Activated T-cell treated with anti-CD3 and anti-CD28 coated beads, Interleukin-2, amount 50 U/mL, for 1 hour (primary cell): ENCODE measurements around the gene ZMAT5.

Source experiments
- DNase-seq: peaks from one replicate; pipeline ENCODE4 v3.0.0-alpha.2; 2020

The ZMAT5 gene

GRCh38 chr22:29751669-29752068 lies 15.1 kb downstream of the ZMAT5 start:
- no peak for DNase-seq

GRCh38 chr22:29750559-29751538 lies 16.0 kb downstream of the ZMAT5 start:
- DNase-seq, result no peak

- DNase-seq, result no peak
Observed at GRCh38 chr22:29750029-29750428, 16.8 kb downstream of the ZMAT5 start.

GRCh38 chr22:29748248-29748893 lies 18.4 kb downstream of the ZMAT5 start:
- no peak for DNase-seq

GRCh38 chr22:29747832-29748231 lies 19.0 kb downstream of the ZMAT5 start:
- DNase-seq, result no peak

- DNase-seq, result no peak
Observed at GRCh38 chr22:29744902-29745301, 21.9 kb downstream of the ZMAT5 start.

- DNase-seq, result no peak
Observed at GRCh38 chr22:29742326-29742725, 24.5 kb downstream of the ZMAT5 start.

GRCh38 chr22:29741926-29742325 lies 24.9 kb downstream of the ZMAT5 start:
- no peak for DNase-seq

GRCh38 chr22:29740216-29740615 lies 26.6 kb downstream of the ZMAT5 start:
- DNase-seq, result no peak

GRCh38 chr22:29739346-29739875 lies 27.4 kb downstream of the ZMAT5 start:
- no peak for DNase-seq

GRCh38 chr22:29738118-29738815 lies 28.5 kb downstream of the ZMAT5 start:
- DNase-seq, result no peak

- DNase-seq, result no peak
Observed at GRCh38 chr22:29737251-29738117, 29.3 kb downstream of the ZMAT5 start.

GRCh38 chr22:29735416-29735815 lies 31.4 kb downstream of the ZMAT5 start:
- DNase-seq, result no peak

GRCh38 chr22:29734838-29735237 lies 32.0 kb downstream of the ZMAT5 start:
- DNase-seq, result no peak

- DNase-seq, result no peak
Observed at GRCh38 chr22:29734406-29734805, 32.4 kb downstream of the ZMAT5 start.

GRCh38 chr22:29733362-29734201 lies 33.2 kb downstream of the ZMAT5 start:
- no peak for DNase-seq

- no peak for DNase-seq
Observed at GRCh38 chr22:29732883-29733282, 33.9 kb downstream of the ZMAT5 start.

GRCh38 chr22:29731058-29731850 lies 35.6 kb downstream of the ZMAT5 start:
- no peak for DNase-seq

- DNase-seq, result no peak
Observed at GRCh38 chr22:29729161-29729560, 37.6 kb downstream of the ZMAT5 start.

GRCh38 chr22:29727131-29727523 lies 39.7 kb downstream of the ZMAT5 start:
- no peak for DNase-seq
